H9 (cell line): ENCODE results near the gene PXT1. TPM values are rescaled to one million over a fixed set of nuclear protein-coding genes. Genes with fewer than 3 reads are reported as not detected.

Experiments used
- DNase-seq: peaks from one replicate; pipeline ENCODE4 v3.0.0-alpha.2; 2017
- H2AFZ ChIP-seq: one replicate; pipeline ENCODE4 v1.6.1; 2013; ENCODE audit warnings: mild to moderate bottlenecking, low read length, control low read depth, moderate library complexity
- H2AK5ac ChIP-seq: 2 replicates; pipeline ENCODE4 v1.6.1; 2013; ENCODE audit warnings: low read length, control low read depth, mixed read lengths; ENCODE audit not compliant: insufficient read length
- H2BK120ac ChIP-seq: one replicate; pipeline ENCODE4 v1.6.1; 2013; ENCODE audit warnings: low read depth, mild to moderate bottlenecking, low read length, control low read depth, inconsistent platforms; ENCODE audit not compliant: poor library complexity, severe bottlenecking
- H2BK12ac ChIP-seq: 2 replicates; pipeline ENCODE4 v1.6.1; 2013; ENCODE audit warnings: low read length, control low read depth, mixed read lengths, low read depth; ENCODE audit not compliant: insufficient read length
- H2BK15ac ChIP-seq: 2 replicates; pipeline ENCODE4 v1.6.1; 2013; ENCODE audit warnings: low read depth, low read length, control low read depth
- H2BK20ac ChIP-seq: one replicate; pipeline ENCODE4 v1.6.1; 2013; ENCODE audit warnings: low read depth, mild to moderate bottlenecking, low read length, control low read depth, inconsistent platforms; ENCODE audit not compliant: poor library complexity, severe bottlenecking
- H2BK5ac ChIP-seq: 2 replicates; pipeline ENCODE4 v1.6.1; 2013; ENCODE audit warnings: low read length, control low read depth, mixed read lengths; ENCODE audit not compliant: insufficient read length
- H3K14ac ChIP-seq: 2 replicates; pipeline ENCODE4 v1.6.1; 2013; ENCODE audit warnings: low read length, control low read depth; ENCODE audit not compliant: insufficient read depth
- H3K18ac ChIP-seq: 2 replicates; pipeline ENCODE4 v1.6.1; 2013; ENCODE audit warnings: low read depth, mild to moderate bottlenecking, mixed read lengths, low read length, control low read depth; ENCODE audit not compliant: insufficient read length
- H3K23ac ChIP-seq: 2 replicates; pipeline ENCODE4 v1.6.1; 2013; ENCODE audit warnings: low read length, control low read depth, mixed read lengths, low read depth; ENCODE audit not compliant: insufficient read length
- H3K23me2 ChIP-seq: 2 replicates; pipeline ENCODE4 v1.6.1; 2013; ENCODE audit warnings: low read depth, mild to moderate bottlenecking, mixed read lengths, low read length, control low read depth; ENCODE audit not compliant: insufficient read length, poor library complexity, severe bottlenecking
- H3K27ac ChIP-seq: 2 replicates; pipeline ENCODE4 v1.5.1; 2013; ENCODE audit warnings: low read length, control low read depth, mixed read lengths, low read depth; ENCODE audit not compliant: insufficient read length
- H3K27me3 ChIP-seq: 2 replicates; pipeline ENCODE4 v1.6.1; 2013; ENCODE audit warnings: low read length, control low read depth, inconsistent platforms; ENCODE audit not compliant: insufficient read depth
- H3K4ac ChIP-seq: 2 replicates; pipeline ENCODE4 v1.6.1; 2013; ENCODE audit warnings: low read depth, mild to moderate bottlenecking, control low read depth, inconsistent platforms, low read length, moderate library complexity
- H3K4me1 ChIP-seq: 2 replicates; pipeline ENCODE4 v1.6.1; 2013; ENCODE audit warnings: low read length, control low read depth, inconsistent platforms; ENCODE audit not compliant: insufficient read depth
- H3K4me2 ChIP-seq: 2 replicates; pipeline ENCODE4 v1.6.1; 2013; ENCODE audit warnings: low read length, control low read depth, mixed read lengths; ENCODE audit not compliant: insufficient read length, insufficient read depth
- H3K56ac ChIP-seq: 2 replicates; pipeline ENCODE4 v1.6.1; 2013; ENCODE audit warnings: low read depth, mild to moderate bottlenecking, mixed read lengths, low read length, control low read depth; ENCODE audit not compliant: insufficient read length
- H3K79me1 ChIP-seq: 2 replicates; pipeline ENCODE4 v1.6.1; 2013; ENCODE audit warnings: low read depth, mild to moderate bottlenecking, moderate library complexity, low read length, control low read depth, inconsistent platforms; ENCODE audit not compliant: insufficient read depth, poor library complexity, severe bottlenecking
- H3K79me2 ChIP-seq: 2 replicates; pipeline ENCODE4 v1.6.1; 2013; ENCODE audit warnings: low read length, control low read depth, inconsistent platforms; ENCODE audit not compliant: insufficient read depth
- H3K9ac ChIP-seq: 2 replicates; pipeline ENCODE4 v1.6.1; 2013; ENCODE audit warnings: low read length, control low read depth, mixed read lengths; ENCODE audit not compliant: insufficient read length; ENCODE audit errors: extremely low read depth
- H3K9me3 ChIP-seq: one replicate; pipeline ENCODE4 v1.6.1; 2013; ENCODE audit warnings: low read depth, low read length, inconsistent platforms; ENCODE audit not compliant: control insufficient read depth
- H3T11ph ChIP-seq: one replicate; pipeline ENCODE4 v1.6.1; 2013; ENCODE audit warnings: mild to moderate bottlenecking, low read length, control low read depth, inconsistent platforms
- H4K20me1 ChIP-seq: one replicate; pipeline ENCODE4 v1.6.1; 2013; ENCODE audit not compliant: control insufficient read depth, insufficient read length, insufficient read depth
- H4K5ac ChIP-seq: 2 replicates; pipeline ENCODE4 v1.6.1; 2013; ENCODE audit warnings: low read depth, mild to moderate bottlenecking, mixed read lengths, low read length, control low read depth; ENCODE audit not compliant: insufficient read length
- H4K8ac ChIP-seq: replicated peaks from 2 replicates; pipeline ENCODE4 v1.6.1; 2013; ENCODE audit warnings: low read length, control low read depth, mixed read lengths, low read depth; ENCODE audit not compliant: insufficient read length
- H4K91ac ChIP-seq: 2 replicates; pipeline ENCODE4 v1.6.1; 2013; ENCODE audit warnings: low read depth, mild to moderate bottlenecking, moderate library complexity, mixed read lengths, low read length, control low read depth; ENCODE audit not compliant: insufficient read length
- H3K27ac Mint-ChIP-seq, 3 experiments: 2 replicates in 2 of 3; 3 replicates in 1 of 3; pipeline ENCODE4 v1.8.0; 2020 to 2021; ENCODE audit warnings: mixed read lengths in 3 of 3, mild to moderate bottlenecking in 1 of 3, moderate library complexity in 1 of 3
- H3K27me3 Mint-ChIP-seq: 2 replicates; pipeline ENCODE4 v1.8.0; 2021; ENCODE audit warnings: low read depth, mild to moderate bottlenecking, moderate library complexity, mixed read lengths
- H3K36me3 Mint-ChIP-seq, 3 experiments: 2 replicates in 2 of 3; 3 replicates in 1 of 3; pipeline ENCODE4 v1.8.0; 2020 to 2021; ENCODE audit warnings: low read depth in 3 of 3, mixed read lengths in 3 of 3; ENCODE audit not compliant: insufficient read depth in 1 of 3
- H3K4me1 Mint-ChIP-seq, 2 experiments: 2 replicates each; pipeline ENCODE4 v1.8.0; 2020; ENCODE audit warnings: mixed read lengths in 2 of 2
- H3K4me3 Mint-ChIP-seq, 2 experiments: 2 replicates in 1 of 2; 3 replicates in 1 of 2; pipeline ENCODE4 v1.8.0; 2020 to 2021; ENCODE audit warnings: mild to moderate bottlenecking in 2 of 2, mixed read lengths in 2 of 2, moderate library complexity in 1 of 2
- H3K9me3 Mint-ChIP-seq, 2 experiments: 2 replicates in 1 of 2; 3 replicates in 1 of 2; pipeline ENCODE4 v1.8.0; 2020; ENCODE audit warnings: mild to moderate bottlenecking in 2 of 2, mixed read lengths in 2 of 2, moderate library complexity in 1 of 2
- CTCF ChIP-seq: fragments of 200-600 bp; sonication (generic); conservative IDR thresholded peaks from 3 replicates; pipeline ENCODE4 v1.8.0; 2021; ENCODE audit warnings: antibody characterized with exemption, mild to moderate bottlenecking
- WGBS: extraction: QIAGEN DNeasy Blood & Tissue Kit; methylation state at CpG from one replicate; pipeline ENCODE4 v1.1.7; 2013; ENCODE audit warnings: missing lambda C conversion rate, low lambda C conversion rate, mixed read lengths; ENCODE audit not compliant: insufficient read length; ENCODE audit errors: extremely low coverage; 5-methylcytosine and 5-hydroxymethylcytosine counted together
- total RNA-seq: library from RNA; stranded (reverse); gene quantifications from 2 replicates; pipeline ENCODE4 v1.2.1, GENCODE V29; 2021

The PXT1 gene
- total RNA-seq, 1 experiment from 2014 or later: not detected

GRCh38 chr6:36371211-36371610 is 71.4 kb downstream of the PXT1 start:
- H3K18ac ChIP-seq: no peak overlapping the region
- Mint-ChIP-seq H3K27me3 (peaks cover 7% of the 10 kb centered on the region), H3K9me3 (peaks cover 0 to 4% of the 10 kb centered on the region in 2 experiments; a peak in 2 of 5 replicates), H3K27ac (peak overlapping the region in 1 of 3 experiments; percentile 40; a peak in 1 of 7 replicates), H3K4me1 (peaks cover 10 to 21% of the 10 kb centered on the region in 2 experiments), H3K4me3 (no peak overlapping the region), H3K36me3 (peaks cover 0 to 7% (median 0%) of the 10 kb centered on the region in 3 experiments; a peak in 2 of 7 replicates)
- H2BK12ac ChIP-seq: no peak overlapping the region
- no peaks in the 10 kb centered on the region for H3K27me3 ChIP-seq
- no peak overlapping the region for H2AFZ ChIP-seq
- H3K9ac ChIP-seq: no peak overlapping the region
- H4K5ac ChIP-seq: no peak overlapping the region
- no peaks in the 10 kb centered on the region for H4K20me1 ChIP-seq
- H3K4me1 ChIP-seq: no peaks in the 10 kb centered on the region; the same call in 1 of the 2 replicates
- WGBS: no CpG with 5 or more reads among the region's 9 CpGs
- H3K14ac ChIP-seq: no peak overlapping the region; the same call in 1 of the 2 replicates
- H3K56ac ChIP-seq: no peak overlapping the region
- H3T11ph ChIP-seq: no peak overlapping the region
- DNase-seq: no peak
- no peak overlapping the region for H2BK120ac ChIP-seq
- H3K9me3 ChIP-seq: no peaks in the 10 kb centered on the region
- no peaks in the 10 kb centered on the region for H3K23me2 ChIP-seq
- no peak overlapping the region for H3K27ac ChIP-seq
- no peak overlapping the region for H2BK15ac ChIP-seq
- H4K91ac ChIP-seq: no peak overlapping the region
- no peak overlapping the region for H3K4me2 ChIP-seq
- H3K4ac ChIP-seq: no peak overlapping the region
- H3K23ac ChIP-seq: no peak overlapping the region
- no peaks in the 10 kb centered on the region for H3K79me1 ChIP-seq
- H2BK5ac ChIP-seq: no peak overlapping the region
- TF ChIP-seq CTCF: no peak
- no peak overlapping the region for H4K8ac ChIP-seq
- H2BK20ac ChIP-seq: no peak overlapping the region
- no peak overlapping the region for H2AK5ac ChIP-seq
- H3K79me2 ChIP-seq: 0 out of 2 replicates have a peak, but pooled peaks cover 2% of the 10 kb centered on the region
